ENCODE measurements around the gene C6orf58.
A peak's percentile ranks its signal among the peaks of the same experiment; 100 is the strongest.

Gene C6orf58

DNA sequence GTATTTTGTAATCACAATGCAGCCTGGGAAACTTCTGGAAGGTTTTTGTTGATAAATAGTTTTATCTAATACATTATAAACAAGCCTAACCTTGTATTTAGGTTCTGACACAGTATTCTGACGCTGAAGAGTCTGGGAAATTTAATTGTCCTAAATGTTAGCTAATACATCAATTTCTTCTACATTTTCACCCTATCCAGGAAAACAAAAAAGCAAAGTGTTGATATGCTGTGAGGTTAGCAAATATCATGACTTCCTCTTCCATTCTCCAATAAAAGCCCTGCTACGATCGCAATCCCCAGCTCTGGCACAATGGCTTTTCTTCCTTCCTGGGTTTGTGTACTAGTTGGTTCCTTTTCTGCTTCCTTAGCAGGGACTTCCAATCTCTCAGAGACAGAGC lies at the start of gene C6orf58:
Gene C6orf58 (plus strand): TSS at position 301 of the 400 bp plus-strand sequence. CDS start 12 bp downstream, at position 313.
- Histone ChIP-seq H3K4me3 (ENCODE audit: low read depth, low read length) (no peak within 1 kb of the TSS), H3K27me3 (ENCODE audit: insufficient read depth, low read depth, severe bottlenecking) (no peaks in the 10 kb centered on the region), H3K9me3 (ENCODE audit: severe bottlenecking) (no peaks in the 10 kb centered on the region), H3K36me3 (no peaks in the 10 kb centered on the region), H3K27ac (no peak within 1 kb of the TSS)
- TF ChIP-seq, protein P1, sequence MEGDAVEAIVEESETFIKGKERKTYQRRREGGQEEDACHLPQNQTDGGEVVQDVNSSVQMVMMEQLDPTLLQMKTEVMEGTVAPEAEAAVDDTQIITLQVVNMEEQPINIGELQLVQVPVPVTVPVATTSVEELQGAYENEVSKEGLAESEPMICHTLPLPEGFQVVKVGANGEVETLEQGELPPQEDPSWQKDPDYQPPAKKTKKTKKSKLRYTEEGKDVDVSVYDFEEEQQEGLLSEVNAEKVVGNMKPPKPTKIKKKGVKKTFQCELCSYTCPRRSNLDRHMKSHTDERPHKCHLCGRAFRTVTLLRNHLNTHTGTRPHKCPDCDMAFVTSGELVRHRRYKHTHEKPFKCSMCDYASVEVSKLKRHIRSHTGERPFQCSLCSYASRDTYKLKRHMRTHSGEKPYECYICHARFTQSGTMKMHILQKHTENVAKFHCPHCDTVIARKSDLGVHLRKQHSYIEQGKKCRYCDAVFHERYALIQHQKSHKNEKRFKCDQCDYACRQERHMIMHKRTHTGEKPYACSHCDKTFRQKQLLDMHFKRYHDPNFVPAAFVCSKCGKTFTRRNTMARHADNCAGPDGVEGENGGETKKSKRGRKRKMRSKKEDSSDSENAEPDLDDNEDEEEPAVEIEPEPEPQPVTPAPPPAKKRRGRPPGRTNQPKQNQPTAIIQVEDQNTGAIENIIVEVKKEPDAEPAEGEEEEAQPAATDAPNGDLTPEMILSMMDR (IDR thresholded peaks at IDR 0.05; ENCODE audit: low read depth, low read length), result no peak
- no peak for DNase-seq

DNA sequence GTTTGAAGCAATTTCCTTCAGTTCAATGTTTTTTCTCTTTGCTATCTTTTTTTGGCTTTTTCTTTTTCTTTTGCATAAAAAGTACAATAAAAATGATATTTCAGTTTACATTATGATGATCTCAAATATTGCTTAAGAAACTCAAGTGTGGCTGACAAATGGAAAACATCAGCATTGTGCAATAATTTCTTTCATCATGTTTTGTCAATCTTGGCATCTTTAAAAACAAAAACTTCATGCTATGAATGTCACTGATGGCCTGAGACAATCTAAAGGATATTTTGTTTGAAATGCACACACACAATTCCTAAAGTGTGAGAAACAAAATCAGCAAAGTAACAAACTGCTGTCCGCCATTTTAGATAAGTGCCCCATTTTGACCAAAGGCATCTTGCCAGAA lies 44.0 kb upstream of the C6orf58 start:
- no peak for DNase-seq
- TF ChIP-seq, protein P1 (IDR thresholded peaks at IDR 0.05; ENCODE audit: low read depth, low read length), result no peak
- Histone ChIP-seq H3K27ac (no peak overlapping the region), H3K36me3 (no peaks in the 10 kb centered on the region), H3K4me3 (ENCODE audit: low read depth, low read length) (no peak overlapping the region), H3K27me3 (ENCODE audit: insufficient read depth, low read depth, severe bottlenecking) (no peaks in the 10 kb centered on the region), H3K9me3 (ENCODE audit: severe bottlenecking) (no peaks in the 10 kb centered on the region)

DNA sequence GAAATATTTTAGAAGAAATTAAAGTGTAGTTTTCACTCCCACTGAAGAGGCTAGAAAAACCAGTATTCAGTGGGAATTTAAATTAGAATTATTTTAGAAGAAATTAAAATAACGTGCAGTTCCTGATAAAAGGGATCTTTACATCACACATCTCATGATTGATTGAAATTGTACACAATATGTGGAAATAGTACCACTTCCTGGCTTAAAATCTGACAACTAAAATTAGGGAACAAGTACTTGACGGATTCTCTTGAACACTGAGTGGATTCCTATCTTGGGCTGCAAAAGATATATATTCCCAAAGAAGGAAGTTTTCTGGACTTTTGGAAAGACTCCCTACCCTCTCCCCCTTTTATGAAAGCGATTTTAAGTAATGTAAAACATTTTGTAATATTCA lies 43.2 kb upstream of the C6orf58 start:
- Histone ChIP-seq H3K9me3 (ENCODE audit: severe bottlenecking) (no peaks in the 10 kb centered on the region), H3K4me3 (ENCODE audit: low read depth, low read length) (no peak overlapping the region), H3K36me3 (no peaks in the 10 kb centered on the region), H3K27ac (no peak overlapping the region), H3K27me3 (ENCODE audit: insufficient read depth, low read depth, severe bottlenecking) (no peaks in the 10 kb centered on the region)
- TF ChIP-seq, protein P1 (IDR thresholded peaks at IDR 0.05; ENCODE audit: low read depth, low read length), result no peak
- no peak for DNase-seq

DNA sequence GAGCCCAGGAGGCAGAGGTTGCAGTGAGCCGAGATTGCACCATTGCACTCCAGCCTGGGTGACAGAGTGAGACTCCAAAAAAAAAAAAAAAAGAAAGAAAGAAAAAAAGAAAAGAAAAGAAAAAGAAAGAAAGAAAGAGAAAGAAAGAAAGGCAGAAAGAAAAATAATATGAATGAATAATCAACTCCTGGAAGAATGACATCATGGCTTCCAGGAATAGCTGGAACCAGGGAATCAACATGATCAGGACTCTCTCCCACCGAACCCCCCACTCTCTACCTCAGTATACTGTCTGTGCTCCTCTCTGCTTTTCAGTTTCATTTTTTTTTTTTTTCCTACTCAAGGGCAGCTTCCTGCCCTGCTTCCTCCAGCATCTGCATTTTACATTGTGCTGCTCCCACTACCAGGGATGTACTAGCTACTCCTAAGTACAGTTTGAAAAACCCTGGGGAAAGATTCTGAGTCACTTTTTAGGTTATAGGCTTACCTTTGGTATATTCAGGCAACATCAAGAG lies 38.2 kb upstream of the C6orf58 start:
- TF ChIP-seq, protein P1 (IDR thresholded peaks at IDR 0.05; ENCODE audit: low read depth, low read length), result no peak
- H3K9me3 ChIP-seq (ENCODE audit: severe bottlenecking), result no peaks in the 10 kb centered on the region
- H3K4me3 ChIP-seq (ENCODE audit: low read depth, low read length), result no peak overlapping the region
- no peaks in the 10 kb centered on the region for H3K27me3 ChIP-seq (ENCODE audit: insufficient read depth, low read depth, severe bottlenecking)
- no peaks in the 10 kb centered on the region for H3K36me3 ChIP-seq
- DNase-seq, result no peak
- no peak overlapping the region for H3K27ac ChIP-seq

DNA sequence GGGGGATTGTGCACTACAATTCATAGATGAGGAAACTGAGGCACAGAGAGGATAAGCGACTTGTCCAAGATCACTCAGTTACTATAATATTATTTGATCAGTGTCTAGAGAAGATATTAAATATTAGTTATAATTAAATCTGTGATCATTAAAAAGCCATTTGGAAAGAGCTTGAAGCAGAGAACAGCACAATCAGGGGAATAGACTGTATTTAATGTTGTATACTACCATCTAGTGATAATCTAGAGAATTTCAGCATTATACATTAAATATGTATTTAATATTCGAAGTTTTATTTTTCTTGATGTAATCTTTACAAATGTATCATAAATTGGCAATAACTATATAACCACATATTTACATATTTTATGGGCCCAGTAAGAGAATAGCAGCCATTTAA lies 37.7 kb upstream of the C6orf58 start:
- Histone ChIP-seq H3K4me3 (ENCODE audit: low read depth, low read length) (no peak overlapping the region), H3K9me3 (ENCODE audit: severe bottlenecking) (no peaks in the 10 kb centered on the region), H3K27me3 (ENCODE audit: insufficient read depth, low read depth, severe bottlenecking) (no peaks in the 10 kb centered on the region), H3K27ac (no peak overlapping the region), H3K36me3 (no peaks in the 10 kb centered on the region)
- TF ChIP-seq, protein P1 (IDR thresholded peaks at IDR 0.05; ENCODE audit: low read depth, low read length), result no peak
- no peak for DNase-seq

DNA sequence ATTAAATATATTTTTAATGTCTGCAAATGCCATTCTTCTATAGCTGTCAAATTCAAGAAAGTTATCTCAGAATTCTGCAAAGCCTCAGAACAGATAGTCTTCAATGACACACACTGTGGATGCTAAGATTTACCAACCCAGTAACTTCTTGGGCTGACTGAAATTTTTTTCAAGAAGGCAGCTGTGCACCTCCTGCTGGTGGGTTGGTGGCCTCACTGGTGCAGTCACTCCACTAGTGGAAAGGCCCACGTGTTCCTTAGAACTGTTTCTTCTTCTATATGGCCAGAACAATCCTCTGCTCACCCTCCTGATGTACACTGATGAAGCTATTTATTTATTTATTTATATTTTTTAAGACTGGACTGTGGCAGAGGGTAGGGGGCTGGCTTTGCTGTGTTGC lies 29.8 kb upstream of the C6orf58 start:
- Histone ChIP-seq H3K27ac (no peak overlapping the region), H3K4me3 (ENCODE audit: low read depth, low read length) (no peak overlapping the region), H3K27me3 (ENCODE audit: insufficient read depth, low read depth, severe bottlenecking) (no peaks in the 10 kb centered on the region), H3K9me3 (ENCODE audit: severe bottlenecking) (no peaks in the 10 kb centered on the region), H3K36me3 (no peaks in the 10 kb centered on the region)
- peak; percentile 31 for DNase-seq
- TF ChIP-seq, protein P1 (IDR thresholded peaks at IDR 0.05; ENCODE audit: low read depth, low read length), result peak; percentile 64

Data from WERI-Rb-1 (cell line).